ENCODE data around the gene JADE2. TPM values are rescaled to one million over a fixed set of nuclear protein-coding genes. Genes with fewer than 3 reads are reported as not detected.
A peak's percentile ranks its signal among the peaks of the same experiment; 100 is the strongest.

The JADE2 gene
- total and polyA plus RNA-seq, 2 experiments from 2014 or later = 16.2 to 40.8 TPM

DNA sequence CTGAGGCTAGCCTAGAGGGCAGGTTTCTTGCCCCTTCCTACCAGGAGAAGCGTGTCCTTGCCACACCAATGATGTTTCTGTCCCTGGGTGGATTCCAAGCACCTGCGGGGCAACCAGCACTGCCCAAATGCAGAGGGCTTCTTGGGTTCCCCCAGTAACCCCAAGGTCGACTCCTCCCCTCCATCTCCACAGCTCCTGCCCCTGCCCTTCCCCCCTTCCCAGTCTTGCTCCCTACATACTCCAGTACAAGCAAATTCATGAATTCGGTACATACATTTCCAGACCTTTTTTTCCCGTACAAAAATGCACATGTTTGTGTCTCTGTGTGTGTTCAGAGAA lies 12.8 kb upstream of the JADE2 start:
- peak overlapping the region; percentile 98 for H3K27ac Mint-ChIP-seq

More for the DNA sequence above, 12.8 kb upstream of the JADE2 start:
- DNase-seq (ENCODE audit: low spot score) (peak; percentile 57), ATAC-seq (peak; percentile 31)
- no peak overlapping the region for H3K4me3 ChIP-seq
- Mint-ChIP-seq H3K4me3 (no peak overlapping the region; the same call in 2 of the 3 replicates), H3K9me3 (no peaks in the 10 kb centered on the region), H3K4me1 (peaks cover 26% of the 10 kb centered on the region), H3K27me3 (ENCODE audit: insufficient read depth, low read depth, poor library complexity) (peaks cover 17% of the 10 kb centered on the region), H3K36me3 (ENCODE audit: low read depth) (peaks cover 3% of the 10 kb centered on the region; the same call in 1 of the 3 replicates)
- no peaks in the 10 kb centered on the region for H3K36me3 ChIP-seq (ENCODE audit: insufficient read depth)
- H3K4me2 ChIP-seq = peak overlapping the region; percentile 70
- peaks cover 8% of the 10 kb centered on the region; the same call in 1 of the 2 replicates for H3F3A ChIP-seq (replicated peaks; ENCODE audit: low read depth)
- H4K20me1 ChIP-seq (replicated peaks; ENCODE audit: insufficient read depth) = no peaks in the 10 kb centered on the region
- TF ChIP-seq NANOG (IDR thresholded peaks at IDR 0.05; ENCODE audit: borderline replicate concordance) (no peak), POLR2AphosphoS5 (IDR thresholded peaks at IDR 0.05; ENCODE audit: low read depth) (no peak), EZH2phosphoT487 (IDR thresholded peaks at IDR 0.05; ENCODE audit: unreplicated experiment) (no peak), REST (IDR thresholded peaks at IDR 0.05; ENCODE audit: unreplicated experiment) (no peak), JUNB (IDR thresholded peaks at IDR 0.05; ENCODE audit: unreplicated experiment) (no peak), ZNF331 (CRISPR knock-in tag; IDR thresholded peaks at IDR 0.05; ENCODE audit: low read depth) (no peak), EZH2 (IDR thresholded peaks at IDR 0.05; ENCODE audit: low read depth, unreplicated experiment) (no peak)
- TF ChIP-seq, protein P1, sequence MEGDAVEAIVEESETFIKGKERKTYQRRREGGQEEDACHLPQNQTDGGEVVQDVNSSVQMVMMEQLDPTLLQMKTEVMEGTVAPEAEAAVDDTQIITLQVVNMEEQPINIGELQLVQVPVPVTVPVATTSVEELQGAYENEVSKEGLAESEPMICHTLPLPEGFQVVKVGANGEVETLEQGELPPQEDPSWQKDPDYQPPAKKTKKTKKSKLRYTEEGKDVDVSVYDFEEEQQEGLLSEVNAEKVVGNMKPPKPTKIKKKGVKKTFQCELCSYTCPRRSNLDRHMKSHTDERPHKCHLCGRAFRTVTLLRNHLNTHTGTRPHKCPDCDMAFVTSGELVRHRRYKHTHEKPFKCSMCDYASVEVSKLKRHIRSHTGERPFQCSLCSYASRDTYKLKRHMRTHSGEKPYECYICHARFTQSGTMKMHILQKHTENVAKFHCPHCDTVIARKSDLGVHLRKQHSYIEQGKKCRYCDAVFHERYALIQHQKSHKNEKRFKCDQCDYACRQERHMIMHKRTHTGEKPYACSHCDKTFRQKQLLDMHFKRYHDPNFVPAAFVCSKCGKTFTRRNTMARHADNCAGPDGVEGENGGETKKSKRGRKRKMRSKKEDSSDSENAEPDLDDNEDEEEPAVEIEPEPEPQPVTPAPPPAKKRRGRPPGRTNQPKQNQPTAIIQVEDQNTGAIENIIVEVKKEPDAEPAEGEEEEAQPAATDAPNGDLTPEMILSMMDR (conservative IDR thresholded peaks at IDR 0.05; ENCODE audit: low read depth in 2 of 2) = no peak
- TF ChIP-seq, protein P2, sequence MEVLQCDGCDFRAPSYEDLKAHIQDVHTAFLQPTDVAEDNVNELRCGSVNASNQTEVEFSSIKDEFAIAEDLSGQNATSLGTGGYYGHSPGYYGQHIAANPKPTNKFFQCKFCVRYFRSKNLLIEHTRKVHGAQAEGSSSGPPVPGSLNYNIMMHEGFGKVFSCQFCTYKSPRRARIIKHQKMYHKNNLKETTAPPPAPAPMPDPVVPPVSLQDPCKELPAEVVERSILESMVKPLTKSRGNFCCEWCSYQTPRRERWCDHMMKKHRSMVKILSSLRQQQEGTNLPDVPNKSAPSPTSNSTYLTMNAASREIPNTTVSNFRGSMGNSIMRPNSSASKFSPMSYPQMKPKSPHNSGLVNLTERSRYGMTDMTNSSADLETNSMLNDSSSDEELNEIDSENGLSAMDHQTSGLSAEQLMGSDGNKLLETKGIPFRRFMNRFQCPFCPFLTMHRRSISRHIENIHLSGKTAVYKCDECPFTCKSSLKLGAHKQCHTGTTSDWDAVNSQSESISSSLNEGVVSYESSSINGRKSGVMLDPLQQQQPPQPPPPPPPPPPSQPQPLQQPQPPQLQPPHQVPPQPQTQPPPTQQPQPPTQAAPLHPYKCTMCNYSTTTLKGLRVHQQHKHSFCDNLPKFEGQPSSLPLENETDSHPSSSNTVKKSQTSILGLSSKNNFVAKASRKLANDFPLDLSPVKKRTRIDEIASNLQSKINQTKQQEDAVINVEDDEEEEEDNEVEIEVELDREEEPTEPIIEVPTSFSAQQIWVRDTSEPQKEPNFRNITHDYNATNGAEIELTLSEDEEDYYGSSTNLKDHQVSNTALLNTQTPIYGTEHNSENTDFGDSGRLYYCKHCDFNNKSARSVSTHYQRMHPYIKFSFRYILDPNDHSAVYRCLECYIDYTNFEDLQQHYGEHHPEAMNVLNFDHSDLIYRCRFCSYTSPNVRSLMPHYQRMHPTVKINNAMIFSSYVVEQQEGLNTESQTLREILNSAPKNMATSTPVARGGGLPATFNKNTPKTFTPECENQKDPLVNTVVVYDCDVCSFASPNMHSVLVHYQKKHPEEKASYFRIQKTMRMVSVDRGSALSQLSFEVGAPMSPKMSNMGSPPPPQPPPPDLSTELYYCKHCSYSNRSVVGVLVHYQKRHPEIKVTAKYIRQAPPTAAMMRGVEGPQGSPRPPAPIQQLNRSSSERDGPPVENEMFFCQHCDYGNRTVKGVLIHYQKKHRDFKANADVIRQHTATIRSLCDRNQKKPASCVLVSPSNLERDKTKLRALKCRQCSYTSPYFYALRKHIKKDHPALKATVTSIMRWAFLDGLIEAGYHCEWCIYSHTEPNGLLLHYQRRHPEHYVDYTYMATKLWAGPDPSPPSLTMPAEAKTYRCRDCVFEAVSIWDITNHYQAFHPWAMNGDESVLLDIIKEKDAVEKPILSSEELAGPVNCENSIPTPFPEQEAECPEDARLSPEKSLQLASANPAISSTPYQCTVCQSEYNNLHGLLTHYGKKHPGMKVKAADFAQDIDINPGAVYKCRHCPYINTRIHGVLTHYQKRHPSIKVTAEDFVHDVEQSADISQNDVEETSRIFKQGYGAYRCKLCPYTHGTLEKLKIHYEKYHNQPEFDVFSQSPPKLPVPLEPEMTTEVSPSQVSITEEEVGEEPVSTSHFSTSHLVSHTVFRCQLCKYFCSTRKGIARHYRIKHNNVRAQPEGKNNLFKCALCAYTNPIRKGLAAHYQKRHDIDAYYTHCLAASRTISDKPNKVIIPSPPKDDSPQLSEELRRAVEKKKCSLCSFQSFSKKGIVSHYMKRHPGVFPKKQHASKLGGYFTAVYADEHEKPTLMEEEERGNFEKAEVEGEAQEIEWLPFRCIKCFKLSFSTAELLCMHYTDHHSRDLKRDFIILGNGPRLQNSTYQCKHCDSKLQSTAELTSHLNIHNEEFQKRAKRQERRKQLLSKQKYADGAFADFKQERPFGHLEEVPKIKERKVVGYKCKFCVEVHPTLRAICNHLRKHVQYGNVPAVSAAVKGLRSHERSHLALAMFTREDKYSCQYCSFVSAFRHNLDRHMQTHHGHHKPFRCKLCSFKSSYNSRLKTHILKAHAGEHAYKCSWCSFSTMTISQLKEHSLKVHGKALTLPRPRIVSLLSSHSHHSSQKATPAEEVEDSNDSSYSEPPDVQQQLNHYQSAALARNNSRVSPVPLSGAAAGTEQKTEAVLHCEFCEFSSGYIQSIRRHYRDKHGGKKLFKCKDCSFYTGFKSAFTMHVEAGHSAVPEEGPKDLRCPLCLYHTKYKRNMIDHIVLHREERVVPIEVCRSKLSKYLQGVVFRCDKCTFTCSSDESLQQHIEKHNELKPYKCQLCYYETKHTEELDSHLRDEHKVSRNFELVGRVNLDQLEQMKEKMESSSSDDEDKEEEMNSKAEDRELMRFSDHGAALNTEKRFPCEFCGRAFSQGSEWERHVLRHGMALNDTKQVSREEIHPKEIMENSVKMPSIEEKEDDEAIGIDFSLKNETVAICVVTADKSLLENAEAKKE (CRISPR knock-in tag; IDR thresholded peaks at IDR 0.05) = no peak
- peaks cover 22% of the 10 kb centered on the region for H3K4me1 ChIP-seq (ENCODE audit: insufficient read depth)
- H3K27ac ChIP-seq (ENCODE audit: low read depth) = peak overlapping the region; percentile 96
- H2AFZ ChIP-seq = 0 out of 2 replicates have a peak overlapping the region, but pooled peaks have one; percentile 53
- H3K79me2 ChIP-seq (replicated peaks; ENCODE audit: insufficient read depth) = no peaks in the 10 kb centered on the region
- H3K9me2 ChIP-seq (ENCODE audit: insufficient read depth) = no peaks in the 10 kb centered on the region
- H3K27me3 ChIP-seq (ENCODE audit: insufficient read depth) = no peaks in the 10 kb centered on the region

Measured in GM23338 (cell line).